GM12878 (cell line): ENCODE results near the gene NAA20. TPM values are rescaled to one million over a fixed set of nuclear protein-coding genes. Genes with fewer than 3 reads are reported as not detected.

Source experiments
- ATAC-seq: fragments of 200-7000 bp; cut with Tn5 transposase; 3 replicates; pipeline ENCODE4 v1.9.1; 2020; ENCODE audit warnings: mild to moderate bottlenecking, moderate library complexity
- BruUV-seq: library from RNA; stranded (reverse); fragments of 400-500 nt; replicated peaks from 2 replicates; lab custom pipeline; 2021; lab: Mats Ljungman, UMichigan
- CTCF ChIA-PET: fragments of 300-600 bp; sonication (Branson Sonifier 250); formaldehyde crosslinking; extraction: SDS; loops from one replicate; lab custom pipeline; 2021; ENCODE audit warnings: inconsistent platforms; lab: Yijun Ruan, JAX
- POLR2A ChIA-PET: fragments of 350-600 bp; formaldehyde crosslinking; extraction: SDS; loops from one replicate; lab custom pipeline; 2021; ENCODE audit warnings: inconsistent platforms; lab: Charles Lee
- RAD21 ChIA-PET: fragments of 300-600 bp; sonication (Branson Sonifier 250); formaldehyde crosslinking; loops from one replicate; lab custom pipeline; 2023; ENCODE audit warnings: antibody characterized with exemption; ENCODE audit not compliant: unreplicated experiment; lab: Charles Lee
- SMC1A ChIA-PET: fragments of 300-600 bp; sonication (Branson Sonifier 250); formaldehyde crosslinking; loops from one replicate; lab custom pipeline; 2023; ENCODE audit not compliant: unreplicated experiment, uncharacterized antibody; lab: Charles Lee
- DNase-seq: peaks from one replicate; pipeline ENCODE4 v3.0.0-alpha.2; 2011; ENCODE audit warnings: low read depth, low spot score
- FAIRE-seq: peaks from 3 replicates; lab custom pipeline; 2011; peaks lifted over from hg19 to GRCh38; lab: Jason Lieb, UNC
- H2AFZ ChIP-seq: 2 replicates; pipeline ENCODE4 v1.6.0; 2011; ENCODE audit warnings: low read depth, low read length, control low read depth; ENCODE audit not compliant: control insufficient read depth
- H3K27ac ChIP-seq: 2 replicates; pipeline ENCODE4 v1.5.1; 2011; ENCODE audit warnings: control low read depth; ENCODE audit not compliant: control insufficient read depth, insufficient read depth
- H3K27me3 ChIP-seq, 2 experiments: replicated peaks in 1 of 2; 2 replicates each; pipeline versions ENCODE4 v1.6.0 to v1.6.1; 2011; ENCODE audit warnings: low read length in 1 of 2; ENCODE audit not compliant: control insufficient read depth in 2 of 2, insufficient read depth in 2 of 2
- H3K36me3 ChIP-seq, 2 experiments: 2 replicates each; pipeline ENCODE4 v1.5.1; 2011; ENCODE audit warnings: low read length in 1 of 2; ENCODE audit not compliant: control insufficient read depth in 2 of 2, insufficient read depth in 2 of 2
- H3K4me1 ChIP-seq: 2 replicates; pipeline ENCODE4 v1.6.1; 2011; ENCODE audit warnings: mild to moderate bottlenecking, low read length, moderate library complexity, mixed read lengths; ENCODE audit not compliant: control insufficient read depth, insufficient read depth
- H3K4me2 ChIP-seq: 2 replicates; pipeline ENCODE4 v1.6.0; 2011; ENCODE audit warnings: control low read depth; ENCODE audit not compliant: control insufficient read depth, insufficient read depth
- H3K4me3 ChIP-seq: fragments of 200-600 bp; sonication (generic); 2 replicates; pipeline ENCODE4 v1.5.1; 2016
- H3K79me2 ChIP-seq: 2 replicates; pipeline ENCODE4 v1.6.0; 2011; ENCODE audit warnings: low read length; ENCODE audit not compliant: control insufficient read depth, insufficient read depth
- H3K9ac ChIP-seq: 2 replicates; pipeline ENCODE4 v1.8.0; 2011; ENCODE audit warnings: low read length, control low read depth, mixed read lengths; ENCODE audit not compliant: control insufficient read depth, insufficient read depth
- H3K9me3 ChIP-seq: replicated peaks from 3 replicates; pipeline ENCODE4 v1.5.1; 2011; ENCODE audit warnings: mild to moderate bottlenecking, low read length; ENCODE audit not compliant: control insufficient read depth, insufficient read depth
- H4K20me1 ChIP-seq: 2 replicates; pipeline ENCODE4 v1.6.0; 2011; ENCODE audit not compliant: control insufficient read depth, insufficient read depth
- ATF7 ChIP-seq: fragments of 450-650 bp; IDR thresholded peaks from 2 replicates; pipeline ENCODE4 v1.6.1; 2016; ENCODE audit warnings: low read depth, mild to moderate bottlenecking
- HDAC6 ChIP-seq: fragments of 200-600 bp; sonication (generic); IDR thresholded peaks from one replicate; pipeline ENCODE4 v1.8.0; 2017; ENCODE audit warnings: antibody characterized with exemption; ENCODE audit not compliant: unreplicated experiment
- POLR2AphosphoS5 ChIP-seq: IDR thresholded peaks from 2 replicates; pipeline ENCODE4 v1.6.1; 2011; ENCODE audit warnings: mild to moderate bottlenecking, low read length, inconsistent platforms
- SMARCA5 ChIP-seq: fragments of 450-650 bp; IDR thresholded peaks from 2 replicates; pipeline ENCODE4 v1.6.1; 2017; ENCODE audit warnings: mild to moderate bottlenecking
- STAT3 ChIP-seq: IDR thresholded peaks from 2 replicates; pipeline ENCODE4 v1.6.1; 2011; ENCODE audit warnings: low read depth, low read length, improper control_type of control experiment
- ZNF622 ChIP-seq: fragments of 450-650 bp; IDR thresholded peaks from 2 replicates; pipeline ENCODE4 v1.6.1; 2017; ENCODE audit warnings: mild to moderate bottlenecking, inconsistent platforms
- WGBS: methylation state at CpG from one replicate; pipeline ENCODE4 v1.1.6; 2016; ENCODE audit warnings: low lambda C conversion rate; ENCODE audit not compliant: insufficient replicate concordance, insufficient coverage; ENCODE audit errors: missing lambda C conversion rate; 5-methylcytosine and 5-hydroxymethylcytosine counted together
- in situ Hi-C: fragments of 300-500 bp; cut with MboI; formaldehyde crosslinking; loops from 9 replicates; pipeline ENCODE4 v1.14.3; 2018; ENCODE audit warnings: mixed read lengths
- intact Hi-C: fragments of 100-400 bp; cut with micrococcal nuclease; formaldehyde crosslinking; loops from one replicate; pipeline ENCODE4 v1.14.2; 2022; ENCODE audit not compliant: unreplicated experiment
- polyA plus RNA-seq, 11 experiments: library from polyadenylated mRNA; depleted of rRNA in 4 of 11; unstranded in 6 of 11; stranded (reverse) in 5 of 11; fragments of >200 nt; fragmentation: Nextera tagmentation in 4 of 11; fragmentation: Illumina TruSeq in 1 of 11; extraction: Ambion mirVana in 4 of 11; extraction: Trizol in 1 of 11; gene quantifications; 1 replicate in 1 of 11; 2 replicates in 10 of 11; pipeline versions ENCODE4 v1.2.1 to v1.2.3, GENCODE V29; 2011 to 2016; ENCODE audit warnings: inconsistent platforms in 2 of 11, missing spikeins in 2 of 11, low read depth in 1 of 11
- total RNA-seq, 4 experiments: library from RNA; depleted of rRNA in 3 of 4; stranded (reverse); fragments of >200 nt in 3 of 4; fragmentation: Illumina TruSeq in 1 of 4; extraction: Trizol in 1 of 4; gene quantifications; 2 replicates each; pipeline versions ENCODE4 v1.2.1 to v1.2.3, GENCODE V29; 2013 to 2021
- TF ChIP-seq, protein P1 (sequence below): fragments of 450-650 bp; IDR thresholded peaks from 2 replicates; pipeline ENCODE4 v1.6.1; 2017; ENCODE audit warnings: low read depth, mild to moderate bottlenecking, moderate library complexity
- TF ChIP-seq, protein P2 (sequence below): fragments of 450-650 bp; conservative IDR thresholded peaks from 2 replicates; pipeline ENCODE4 v1.6.1; 2017; ENCODE audit warnings: mild to moderate bottlenecking, moderate library complexity

Gene NAA20
- total and polyA plus RNA-seq, 10 of the 15 experiments (the other 5 are each of a cell fraction or from before 2014, with no cell fraction given), result 48.3 to 366 (median 89.1) TPM

GRCh38 chr20:20024942-20025341 lies 7.8 kb downstream of the NAA20 start (continued):
- TF ChIP-seq SMARCA5, result no peak
- TF ChIP-seq, protein P1, sequence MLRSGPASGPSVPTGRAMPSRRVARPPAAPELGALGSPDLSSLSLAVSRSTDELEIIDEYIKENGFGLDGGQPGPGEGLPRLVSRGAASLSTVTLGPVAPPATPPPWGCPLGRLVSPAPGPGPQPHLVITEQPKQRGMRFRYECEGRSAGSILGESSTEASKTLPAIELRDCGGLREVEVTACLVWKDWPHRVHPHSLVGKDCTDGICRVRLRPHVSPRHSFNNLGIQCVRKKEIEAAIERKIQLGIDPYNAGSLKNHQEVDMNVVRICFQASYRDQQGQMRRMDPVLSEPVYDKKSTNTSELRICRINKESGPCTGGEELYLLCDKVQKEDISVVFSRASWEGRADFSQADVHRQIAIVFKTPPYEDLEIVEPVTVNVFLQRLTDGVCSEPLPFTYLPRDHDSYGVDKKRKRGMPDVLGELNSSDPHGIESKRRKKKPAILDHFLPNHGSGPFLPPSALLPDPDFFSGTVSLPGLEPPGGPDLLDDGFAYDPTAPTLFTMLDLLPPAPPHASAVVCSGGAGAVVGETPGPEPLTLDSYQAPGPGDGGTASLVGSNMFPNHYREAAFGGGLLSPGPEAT, result no peak
- TF ChIP-seq, all 136 proteins: peak for 0

DNA sequence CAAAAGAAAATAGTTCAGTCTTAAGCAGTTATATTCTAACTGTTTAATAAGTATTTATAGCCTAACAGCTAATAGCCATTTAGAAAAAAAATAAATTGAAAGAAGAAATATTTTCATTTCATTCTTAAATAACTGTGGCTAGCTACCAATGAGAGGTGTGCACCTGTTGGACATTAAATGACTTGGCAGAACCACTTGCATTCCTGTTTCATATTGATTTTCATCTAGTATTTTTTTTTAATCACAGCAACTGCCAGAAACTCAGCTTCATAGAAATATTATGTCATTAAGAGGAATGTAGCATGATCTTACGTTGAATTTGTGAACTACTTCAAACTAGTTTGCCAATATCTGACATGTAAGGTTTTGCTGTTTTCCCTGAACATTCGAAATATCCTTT lies 10.1 kb downstream of the NAA20 start:
- Histone ChIP-seq H3K4me1 (peaks cover 8% of the 10 kb centered on the region; the same call in 1 of the 2 replicates), H3K9me3 (no peaks in the 10 kb centered on the region), H3K36me3 (peaks cover 0 to 17% of the 10 kb centered on the region in 2 experiments; a peak in 2 of 4 replicates), H3K27ac (no peak overlapping the region), H3K9ac (no peak overlapping the region), H3K4me3 (no peak overlapping the region), H3K79me2 (peaks cover 22% of the 10 kb centered on the region), H2AFZ (no peak overlapping the region), H4K20me1 (no peaks in the 10 kb centered on the region), H3K27me3 (no peaks in the 10 kb centered on the region), H3K4me2 (no peak overlapping the region)
- ChIA-PET POLR2A (no interaction called here), SMC1A (interaction anchor here (0.8 to 1.6 kb wide), 5 partner anchors 18 to 1099 kb away, joined by 3 to 5 read pairs (median 3); no protein-coding TSS in a partner anchor), RAD21 (no interaction called here), CTCF (interaction anchor here (0.8 to 1.2 kb wide), 5 partner anchors 9 to 215 kb away, joined by 3 to 5 read pairs (median 3); no protein-coding TSS in a partner anchor)
- in situ Hi-C loops, result no loop called here
- intact Hi-C loops, result no loop called here
- BruUV-seq, result no TSS peak
- WGBS, result 96% methylated on average over 2 of the region's 2 CpGs
- ATAC-seq (no peak), FAIRE-seq (no peak), DNase-seq (no peak)
- TF ChIP-seq STAT3 (no peak), ZNF622 (no peak), HDAC6 (no peak), ATF7 (no peak), POLR2AphosphoS5 (no peak)
- TF ChIP-seq, protein P2, sequence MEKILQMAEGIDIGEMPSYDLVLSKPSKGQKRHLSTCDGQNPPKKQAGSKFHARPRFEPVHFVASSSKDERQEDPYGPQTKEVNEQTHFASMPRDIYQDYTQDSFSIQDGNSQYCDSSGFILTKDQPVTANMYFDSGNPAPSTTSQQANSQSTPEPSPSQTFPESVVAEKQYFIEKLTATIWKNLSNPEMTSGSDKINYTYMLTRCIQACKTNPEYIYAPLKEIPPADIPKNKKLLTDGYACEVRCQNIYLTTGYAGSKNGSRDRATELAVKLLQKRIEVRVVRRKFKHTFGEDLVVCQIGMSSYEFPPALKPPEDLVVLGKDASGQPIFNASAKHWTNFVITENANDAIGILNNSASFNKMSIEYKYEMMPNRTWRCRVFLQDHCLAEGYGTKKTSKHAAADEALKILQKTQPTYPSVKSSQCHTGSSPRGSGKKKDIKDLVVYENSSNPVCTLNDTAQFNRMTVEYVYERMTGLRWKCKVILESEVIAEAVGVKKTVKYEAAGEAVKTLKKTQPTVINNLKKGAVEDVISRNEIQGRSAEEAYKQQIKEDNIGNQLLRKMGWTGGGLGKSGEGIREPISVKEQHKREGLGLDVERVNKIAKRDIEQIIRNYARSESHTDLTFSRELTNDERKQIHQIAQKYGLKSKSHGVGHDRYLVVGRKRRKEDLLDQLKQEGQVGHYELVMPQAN, result no peak
